Amygdala (tissue), 56 donors: Measurements from ENCODE around the gene RAB6A.

Experiments used
- DNase-seq, 56 donors: peaks; one replicate each; lab custom pipeline; 2025; lab: John Stamatoyannopoulos, UW

Gene RAB6A

DNA sequence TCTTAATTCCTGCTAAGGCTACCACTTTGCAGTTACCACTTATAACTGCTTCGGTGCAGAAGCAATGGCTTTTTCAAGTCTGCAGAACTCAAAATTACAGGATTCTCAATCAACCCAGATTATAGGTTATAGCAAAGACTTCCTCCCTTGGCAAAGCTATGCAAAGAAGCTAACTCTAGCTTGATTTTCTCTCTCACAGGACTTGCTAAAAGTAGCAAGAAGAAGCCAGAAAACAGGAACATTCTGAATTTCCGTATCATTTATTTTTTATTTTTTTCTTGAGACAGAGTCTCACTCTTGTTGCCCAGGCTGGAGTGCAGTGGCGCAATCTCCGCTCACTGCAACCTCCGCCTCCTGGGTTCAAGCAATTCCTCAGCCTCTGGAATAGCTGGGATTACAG, 125.2 kb downstream of the RAB6A start:
- DNase-seq = no peak

DNA sequence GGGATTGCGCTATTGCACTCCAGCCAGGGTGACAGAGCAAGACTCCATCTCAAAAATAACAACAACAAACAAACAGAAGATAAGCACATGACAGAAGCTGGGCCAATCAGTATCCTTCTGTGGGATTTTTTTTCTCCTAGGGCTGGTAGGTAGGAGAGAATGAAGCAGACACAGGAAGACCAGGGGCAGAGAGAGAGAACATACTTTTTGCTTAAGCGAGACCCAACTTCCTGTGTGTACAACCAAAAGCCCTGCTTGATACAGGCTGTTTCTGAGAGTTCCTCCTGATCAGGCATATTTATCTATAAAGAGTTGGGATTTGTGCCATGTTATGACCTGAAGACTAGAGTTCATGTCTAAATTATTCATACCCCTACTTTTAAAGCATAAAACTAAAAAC, 126.9 kb downstream of the RAB6A start:
- no peak for DNase-seq

DNA sequence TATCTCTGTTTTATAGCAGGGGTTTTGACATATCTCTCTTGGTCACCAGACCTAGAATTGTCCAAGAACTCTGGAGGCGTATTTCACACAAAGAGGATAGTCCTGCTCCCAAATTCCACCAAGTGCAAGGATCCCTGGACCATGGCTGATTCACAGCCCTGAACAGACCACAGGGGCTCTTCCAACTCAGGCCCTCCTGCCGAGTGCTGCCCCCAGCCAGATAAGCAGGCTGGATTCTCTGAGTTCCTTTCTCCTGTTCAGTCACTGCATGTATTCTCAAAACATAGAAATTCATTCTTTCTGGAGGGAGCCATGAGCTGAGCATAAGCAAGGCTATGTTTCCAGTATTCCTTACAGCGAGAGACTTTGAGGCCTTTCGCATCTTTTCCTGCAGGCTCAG, 127.9 kb downstream of the RAB6A start:
- no peak for DNase-seq

DNA sequence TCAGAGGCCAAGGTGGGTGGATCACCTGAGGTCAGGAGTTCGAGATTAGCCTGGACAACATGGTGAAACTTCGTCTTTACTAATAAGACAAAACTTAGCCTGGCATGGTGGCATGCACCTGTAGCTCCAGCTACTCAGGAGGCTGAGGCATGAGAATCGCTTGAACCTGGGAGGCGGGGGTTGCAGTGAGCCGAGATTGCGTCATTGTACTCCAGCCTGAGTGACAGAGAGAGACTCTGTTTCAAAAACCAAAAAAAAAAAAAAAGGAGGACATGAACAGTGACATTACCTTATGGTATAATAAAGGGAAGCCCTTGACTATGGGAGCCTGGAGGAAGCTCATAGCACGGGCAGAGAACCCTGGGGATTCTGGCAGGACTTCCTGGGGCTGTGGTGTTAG, 131.0 kb downstream of the RAB6A start:
- DNase-seq = no peak

DNA sequence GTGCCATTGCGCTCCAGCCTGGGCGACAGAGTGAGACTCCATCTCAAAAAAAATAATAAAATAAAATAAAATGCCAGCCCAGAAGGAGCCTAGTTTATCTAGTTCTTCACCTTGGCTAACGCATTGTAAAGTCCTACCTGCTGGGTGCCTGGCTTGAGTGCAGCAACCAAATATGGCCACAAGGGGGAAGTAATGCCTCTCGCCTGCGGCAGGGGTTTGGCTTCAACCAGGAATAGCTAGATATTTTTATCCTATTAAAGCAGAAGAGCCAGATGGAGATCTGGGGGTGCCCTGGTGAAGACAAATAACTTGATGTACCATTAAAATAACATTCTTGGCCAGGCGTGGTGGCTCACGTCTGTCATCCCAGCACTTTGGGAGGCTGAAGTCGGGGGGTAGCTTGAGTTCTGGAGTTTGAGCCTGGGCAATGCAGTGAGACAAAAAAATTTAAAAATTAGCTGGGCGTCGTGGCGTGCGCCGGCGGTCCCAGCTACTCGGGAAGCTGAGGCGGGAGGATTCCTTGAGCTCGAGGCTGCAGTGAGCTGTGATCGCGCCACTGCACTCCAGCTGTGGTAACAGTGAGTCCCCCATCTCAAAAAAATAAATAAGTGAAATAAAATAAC, 135.1 kb downstream of the RAB6A start:
- peak in 50 of 56 donors; percentile 22 to 89 (median 60) for DNase-seq
